ENCODE data around the gene SLIRP. TPM values are rescaled to one million over a fixed set of nuclear protein-coding genes. Genes with fewer than 3 reads are reported as not detected.
"Not testable (repeated sequence)": the region's sequence is repeated elsewhere in the genome, so short reads cannot be mapped to it uniquely, and the experiment has no call there.

The SLIRP gene
- polyA plus RNA-seq, 1 donor from 2014 or later = 227 TPM

- H3K27ac Mint-ChIP-seq = peak overlapping the region in 1 of 3 donors; percentile 80
- peaks cover 6 to 11% (median 7%) of the 10 kb centered on the region in 3 donors for H3K4me1 Mint-ChIP-seq
- H3K4me3 Mint-ChIP-seq = peak overlapping the region in 1 of 4 donors; percentile 70
- peaks cover 6% of the 10 kb centered on the region for H3K36me3 Mint-ChIP-seq
- H3K9me3 Mint-ChIP-seq = no peaks in the 10 kb centered on the region
- no peaks in the 10 kb centered on the region for H3K27me3 Mint-ChIP-seq
Observed at GRCh38 chr14:77714926-77715325, 7.0 kb downstream of the SLIRP start.

DNA sequence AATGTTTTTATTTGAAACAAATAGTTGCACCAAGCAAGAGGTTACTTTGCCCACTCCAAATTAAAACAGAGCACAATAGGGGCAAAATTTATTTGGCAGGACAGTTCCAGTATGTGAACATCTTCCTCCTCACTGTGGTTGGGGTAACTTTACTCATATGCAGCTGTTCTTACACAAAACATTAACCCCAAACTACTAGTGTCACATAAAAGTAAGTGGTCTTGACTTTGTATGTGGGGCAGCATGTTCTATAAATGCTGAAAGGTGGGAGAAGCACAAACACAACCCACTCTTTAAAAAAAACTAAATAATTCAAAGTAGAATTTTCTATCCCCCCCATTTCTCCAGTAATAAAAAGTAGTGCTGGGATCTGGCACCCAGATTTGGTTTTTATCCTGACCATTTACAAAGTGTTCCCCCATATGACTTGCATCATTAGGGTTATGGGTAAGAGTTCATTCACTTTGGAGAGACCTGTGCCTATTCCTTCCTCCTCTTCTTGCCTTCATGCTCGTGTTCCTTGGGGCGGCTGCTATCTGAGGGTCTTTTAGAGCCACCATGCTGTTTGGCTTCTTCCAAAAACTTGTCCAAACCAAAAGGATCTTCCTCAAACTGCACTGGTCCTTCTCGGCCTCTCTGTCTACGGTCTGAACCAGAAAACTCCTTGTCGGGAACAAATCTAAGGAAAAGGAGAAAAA, 9.9 kb downstream of the SLIRP start:
- Mint-ChIP-seq H3K9me3 (no peaks in the 10 kb centered on the region), H3K27me3 (no peaks in the 10 kb centered on the region), H3K4me3 (no peak overlapping the region), H3K27ac (peak overlapping the region in 2 of 3 donors; percentile 9 to 13), H3K4me1 (peaks cover 0 to 2% (median 2%) of the 10 kb centered on the region in 3 donors), H3K36me3 (peaks cover 12% of the 10 kb centered on the region)

- Mint-ChIP-seq H3K4me1 (no peaks in the 10 kb centered on the region), H3K4me3 (no peak overlapping the region), H3K27ac (no peak overlapping the region), H3K36me3 (peaks cover 6% of the 10 kb centered on the region), H3K9me3 (no peaks in the 10 kb centered on the region), H3K27me3 (no peaks in the 10 kb centered on the region)
Observed at GRCh38 chr14:77721437-77721836, 13.5 kb downstream of the SLIRP start.

GRCh38 chr14:77722301-77722700, 14.4 kb downstream of the SLIRP start:
- Mint-ChIP-seq H3K27me3 (no peaks in the 10 kb centered on the region), H3K27ac (no peak overlapping the region), H3K4me3 (no peak overlapping the region), H3K4me1 (no peaks in the 10 kb centered on the region), H3K9me3 (no peaks in the 10 kb centered on the region), H3K36me3 (peaks cover 6% of the 10 kb centered on the region)

DNA sequence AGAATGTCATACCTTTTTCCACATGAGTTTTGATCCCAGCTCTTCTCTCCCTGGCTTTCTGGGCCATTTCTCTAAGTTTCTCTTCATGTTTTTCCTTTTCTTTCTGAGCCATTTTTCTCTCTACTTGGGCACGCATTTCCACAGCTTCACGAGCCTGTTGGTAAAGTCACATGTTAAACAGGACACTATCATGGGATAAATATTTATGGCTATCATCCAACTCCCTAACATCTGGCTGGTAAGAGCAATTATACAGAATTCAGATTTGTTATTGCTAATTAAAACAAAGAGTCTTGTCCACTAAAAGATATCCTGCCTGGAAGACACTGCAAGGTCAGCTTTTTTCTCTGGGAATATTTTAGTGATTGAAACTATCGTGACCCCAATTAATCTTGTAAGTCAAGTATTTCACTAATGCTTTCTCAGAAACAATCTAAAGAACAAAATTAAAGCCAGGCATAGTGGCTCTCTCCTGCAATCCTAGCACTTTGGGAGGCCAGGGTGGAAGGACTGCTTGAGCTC, 23.1 kb downstream of the SLIRP start:
- Mint-ChIP-seq H3K27ac (no peak overlapping the region), H3K27me3 (no peaks in the 10 kb centered on the region), H3K36me3 (no peaks in the 10 kb centered on the region)

GRCh38 chr14:77738559-77739250, 30.8 kb downstream of the SLIRP start:
- Mint-ChIP-seq H3K4me3 (no peak overlapping the region), H3K27me3 (no peaks in the 10 kb centered on the region), H3K9me3 (no peaks in the 10 kb centered on the region), H3K27ac (no peak overlapping the region), H3K4me1 (peaks cover 0 to 11% (median 7%) of the 10 kb centered on the region in 3 donors), H3K36me3 (peaks cover 7% of the 10 kb centered on the region)

More for the DNA sequence above, 23.1 kb downstream of the SLIRP start:
- H3K9me3 Mint-ChIP-seq = no peaks in the 10 kb centered on the region
- no peak overlapping the region for H3K4me3 Mint-ChIP-seq
- H3K4me1 Mint-ChIP-seq = peaks cover 0 to 1% (median 0%) of the 10 kb centered on the region in 3 donors

DNA sequence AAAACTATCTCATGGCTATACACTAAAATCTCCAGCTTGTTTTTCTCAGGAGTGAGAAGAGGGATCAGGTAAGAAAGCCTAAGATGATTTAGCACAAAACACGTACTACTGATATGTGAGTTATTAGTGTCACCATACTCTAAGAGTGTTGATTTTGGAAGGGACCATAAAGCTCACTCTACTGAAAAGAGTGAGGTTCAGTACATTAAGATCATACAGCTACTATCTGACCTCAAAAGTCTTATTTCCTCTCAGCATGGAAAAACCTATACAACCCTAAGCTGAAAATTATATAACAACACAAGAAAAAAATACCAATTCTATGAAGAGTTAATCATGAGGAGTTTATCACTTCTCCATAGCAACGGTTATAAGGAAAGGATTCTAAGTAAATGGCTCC, 33.5 kb downstream of the SLIRP start:
- H3K9me3 Mint-ChIP-seq = no peaks in the 10 kb centered on the region
- no peak overlapping the region for H3K4me3 Mint-ChIP-seq
- H3K27ac Mint-ChIP-seq = no peak overlapping the region
- peaks cover 11% of the 10 kb centered on the region for H3K36me3 Mint-ChIP-seq
- H3K4me1 Mint-ChIP-seq = peaks cover 3 to 17% (median 9%) of the 10 kb centered on the region in 3 donors
- H3K27me3 Mint-ChIP-seq = no peaks in the 10 kb centered on the region

DNA sequence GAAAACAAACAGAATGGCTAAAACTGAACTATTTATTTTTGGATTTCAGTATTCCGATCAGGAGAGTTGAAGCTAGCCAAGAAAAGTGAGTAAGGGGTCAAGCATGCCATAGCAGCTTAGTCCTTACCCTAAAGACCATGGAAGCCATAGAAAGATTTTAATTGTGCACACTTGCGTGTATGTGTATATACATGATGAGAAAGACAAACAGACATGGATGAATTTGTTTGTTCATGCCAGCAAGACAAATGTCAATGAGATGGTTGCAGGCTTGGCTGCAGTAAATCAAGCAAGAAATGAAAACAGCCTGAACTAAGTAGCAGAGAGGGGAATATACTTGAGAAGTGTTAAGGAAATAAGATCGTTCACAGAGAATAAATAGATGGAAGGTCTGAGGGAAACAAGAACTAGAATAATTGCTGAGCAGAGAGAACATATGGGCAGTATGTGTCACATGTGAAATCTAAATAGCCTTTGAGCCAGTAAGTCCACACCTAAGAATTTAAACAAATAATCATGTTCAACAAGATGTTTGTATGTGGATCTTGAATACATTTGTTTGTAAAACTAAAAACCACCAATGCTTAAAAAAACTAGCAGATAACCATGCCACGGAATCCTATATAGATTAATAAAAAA, 38.3 kb downstream of the SLIRP start:
- Mint-ChIP-seq H3K27me3 (no peaks in the 10 kb centered on the region), H3K4me1 (peaks cover 3 to 17% (median 3%) of the 10 kb centered on the region in 3 donors), H3K9me3 (peaks cover 0 to 2% (median 0%) of the 10 kb centered on the region in 3 donors), H3K36me3 (peaks cover 9% of the 10 kb centered on the region), H3K4me3 (no peak overlapping the region), H3K27ac (no peak overlapping the region)

GRCh38 chr14:77747425-77747824, 39.5 kb downstream of the SLIRP start:
- H3K9me3 Mint-ChIP-seq, H3K27me3 Mint-ChIP-seq, H3K4me1 Mint-ChIP-seq, H3K4me3 Mint-ChIP-seq, H3K27ac Mint-ChIP-seq: not testable (repeated sequence)
- H3K36me3 Mint-ChIP-seq = peaks cover 11% of the 10 kb centered on the region

GRCh38 chr14:77752266-77752665, 44.4 kb downstream of the SLIRP start:
- H3K27ac Mint-ChIP-seq = no peak overlapping the region
- H3K4me3 Mint-ChIP-seq = no peak overlapping the region
- H3K36me3 Mint-ChIP-seq = peaks cover 7% of the 10 kb centered on the region
- no peaks in the 10 kb centered on the region for H3K27me3 Mint-ChIP-seq
- peaks cover 3 to 10% (median 4%) of the 10 kb centered on the region in 3 donors for H3K4me1 Mint-ChIP-seq
- H3K9me3 Mint-ChIP-seq = peaks cover 0 to 2% (median 0%) of the 10 kb centered on the region in 3 donors

DNA sequence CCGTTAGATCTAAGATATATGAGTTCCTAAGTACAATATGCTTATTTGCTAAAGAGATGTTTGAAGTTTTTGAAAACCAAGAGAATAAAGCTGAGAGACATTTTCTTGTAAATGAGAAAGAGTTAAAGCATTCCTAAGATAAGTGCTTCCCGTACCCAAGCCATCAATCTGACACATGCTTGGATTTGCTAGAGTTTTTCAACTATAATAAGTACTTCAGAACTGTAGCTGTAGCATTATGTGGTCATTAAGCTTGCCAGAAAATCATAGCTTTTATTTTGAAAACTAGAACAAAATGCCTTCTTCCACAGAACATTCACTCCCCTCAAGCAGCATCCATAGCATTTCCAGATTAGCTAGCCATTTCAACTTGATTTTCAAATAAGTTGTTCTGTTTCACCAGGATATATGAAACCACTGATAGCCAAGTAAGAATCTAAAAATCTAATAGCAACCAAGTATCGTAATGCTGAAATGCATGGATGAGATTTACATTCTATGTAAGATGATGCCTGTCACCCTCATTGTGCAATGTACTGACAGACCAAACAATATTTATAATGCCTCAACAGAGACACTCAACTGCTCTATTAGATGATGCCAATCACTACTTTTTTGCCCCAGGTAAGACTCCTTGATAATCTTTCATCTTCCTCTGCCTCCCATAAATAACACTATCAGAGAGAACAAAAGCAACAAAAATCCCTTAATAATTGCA, 45.1 kb downstream of the SLIRP start:
- no peaks in the 10 kb centered on the region for H3K9me3 Mint-ChIP-seq
- peaks cover 4% of the 10 kb centered on the region for H3K36me3 Mint-ChIP-seq
- peaks cover 9 to 17% (median 10%) of the 10 kb centered on the region in 3 donors for H3K4me1 Mint-ChIP-seq
- H3K4me3 Mint-ChIP-seq = no peak overlapping the region
- no peak overlapping the region for H3K27ac Mint-ChIP-seq
- no peaks in the 10 kb centered on the region for H3K27me3 Mint-ChIP-seq

- Mint-ChIP-seq H3K4me3 (peak within 1 kb of the TSS; percentile 96 to 99 (median 98)), H3K9me3 (no peaks in the 10 kb centered on the region), H3K27ac (peak within 1 kb of the TSS; percentile 97 to 99 (median 98)), H3K36me3 (peaks cover 3% of the 10 kb centered on the region), H3K4me1 (peaks cover 26 to 32% (median 29%) of the 10 kb centered on the region in 3 donors), H3K27me3 (no peaks in the 10 kb centered on the region)
Observed at GRCh38 chr14:77760381-77761204, 52.7 kb downstream of the SLIRP start, which contains the start of gene SNW1. Gene SNW1 (minus strand): TSS chr14:77761156. CDS start chr14:77761127, 29 bp downstream.

- H3K4me1 Mint-ChIP-seq = peaks cover 26 to 32% (median 27%) of the 10 kb centered on the region in 3 donors
- H3K4me3 Mint-ChIP-seq = peak overlapping the region; percentile 96 to 99 (median 98)
- H3K27ac Mint-ChIP-seq = peak overlapping the region; percentile 97 to 99 (median 98)
- peaks cover 3% of the 10 kb centered on the region for H3K36me3 Mint-ChIP-seq
- H3K27me3 Mint-ChIP-seq = no peaks in the 10 kb centered on the region
- no peaks in the 10 kb centered on the region for H3K9me3 Mint-ChIP-seq
Observed at GRCh38 chr14:77761205-77761931, 53.5 kb downstream of the SLIRP start.
